Neural cell (in vitro differentiated cells): Measurements from ENCODE around the gene NPAS3.

Source experiments
- EP300 ChIP-seq: fragments of 450-650 bp; conservative IDR thresholded peaks from 2 replicates; pipeline ENCODE4 v1.6.1; 2014; ENCODE audit warnings: antibody characterized with exemption, mild to moderate bottlenecking, moderate library complexity; ENCODE audit not compliant: poor library complexity, severe bottlenecking
- MXI1 ChIP-seq: fragments of 450-650 bp; conservative IDR thresholded peaks from 2 replicates; pipeline ENCODE4 v1.6.1; 2014; ENCODE audit warnings: antibody characterized with exemption, mild to moderate bottlenecking; ENCODE audit not compliant: poor library complexity, severe bottlenecking
- POLR2AphosphoS5 ChIP-seq: IDR thresholded peaks from 2 replicates; pipeline ENCODE4 v1.6.1; 2012
- RAD21 ChIP-seq: fragments of 450-650 bp; conservative IDR thresholded peaks from 2 replicates; pipeline ENCODE4 v1.6.1; 2014; ENCODE audit warnings: antibody characterized with exemption, mild to moderate bottlenecking, moderate library complexity
- SMC3 ChIP-seq: fragments of 450-650 bp; conservative IDR thresholded peaks from 2 replicates; pipeline ENCODE4 v1.6.1; 2014; ENCODE audit warnings: antibody characterized with exemption, mild to moderate bottlenecking, moderate library complexity; ENCODE audit not compliant: poor library complexity
- TF ChIP-seq, protein P1 (sequence below): fragments of 450-650 bp; IDR thresholded peaks from 2 replicates; pipeline ENCODE4 v1.5.1; 2014; ENCODE audit warnings: antibody characterized with exemption, mild to moderate bottlenecking, moderate library complexity; ENCODE audit not compliant: poor library complexity, severe bottlenecking

GRCh38 chr14:33707716-33708115, 769.0 kb downstream of the NPAS3 start:
- TF ChIP-seq, protein P1, sequence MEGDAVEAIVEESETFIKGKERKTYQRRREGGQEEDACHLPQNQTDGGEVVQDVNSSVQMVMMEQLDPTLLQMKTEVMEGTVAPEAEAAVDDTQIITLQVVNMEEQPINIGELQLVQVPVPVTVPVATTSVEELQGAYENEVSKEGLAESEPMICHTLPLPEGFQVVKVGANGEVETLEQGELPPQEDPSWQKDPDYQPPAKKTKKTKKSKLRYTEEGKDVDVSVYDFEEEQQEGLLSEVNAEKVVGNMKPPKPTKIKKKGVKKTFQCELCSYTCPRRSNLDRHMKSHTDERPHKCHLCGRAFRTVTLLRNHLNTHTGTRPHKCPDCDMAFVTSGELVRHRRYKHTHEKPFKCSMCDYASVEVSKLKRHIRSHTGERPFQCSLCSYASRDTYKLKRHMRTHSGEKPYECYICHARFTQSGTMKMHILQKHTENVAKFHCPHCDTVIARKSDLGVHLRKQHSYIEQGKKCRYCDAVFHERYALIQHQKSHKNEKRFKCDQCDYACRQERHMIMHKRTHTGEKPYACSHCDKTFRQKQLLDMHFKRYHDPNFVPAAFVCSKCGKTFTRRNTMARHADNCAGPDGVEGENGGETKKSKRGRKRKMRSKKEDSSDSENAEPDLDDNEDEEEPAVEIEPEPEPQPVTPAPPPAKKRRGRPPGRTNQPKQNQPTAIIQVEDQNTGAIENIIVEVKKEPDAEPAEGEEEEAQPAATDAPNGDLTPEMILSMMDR, result no peak
- TF ChIP-seq EP300, result no peak
- TF ChIP-seq SMC3, result no peak
- TF ChIP-seq RAD21, result no peak
- no peak for TF ChIP-seq POLR2AphosphoS5
- TF ChIP-seq MXI1, result no peak
